HepG2 (cell line): Measurements from ENCODE around the gene DHX36. TPM values are rescaled to one million over a fixed set of nuclear protein-coding genes. Genes with fewer than 3 reads are reported as not detected.

ENCODE experiments used
- ATAC-seq: fragments of 200-7000 bp; cut with Tn5 transposase; 3 replicates; pipeline ENCODE4 v1.9.1; 2020; ENCODE audit warnings: mild to moderate bottlenecking, moderate library complexity
- BruUV-seq: library from RNA; stranded (reverse); fragments of 400-500 nt; replicated peaks from 2 replicates; lab custom pipeline; 2021; lab: Mats Ljungman, UMichigan
- CTCF ChIA-PET: fragments of 300-600 bp; formaldehyde crosslinking; extraction: SDS; loops from one replicate; lab custom pipeline; 2021; ENCODE audit warnings: low total read pairs, inconsistent platforms, low intra/inter-chr PET ratio; lab: Yijun Ruan, JAX
- POLR2A ChIA-PET: fragments of 350-600 bp; sonication (Branson Sonifier 250); formaldehyde crosslinking; loops from one replicate; lab custom pipeline; 2020; ENCODE audit warnings: antibody characterized with exemption, inconsistent platforms; lab: Yijun Ruan, JAX
- DNase-seq: peaks from one replicate; pipeline ENCODE4 v3.0.0-alpha.2; 2015; ENCODE audit warnings: low spot score
- FAIRE-seq: peaks from 3 replicates; lab custom pipeline; 2011; peaks lifted over from hg19 to GRCh38; lab: Jason Lieb, UNC
- H2AFZ ChIP-seq: one replicate; pipeline ENCODE4 v1.6.1; 2011; ENCODE audit warnings: low read length, inconsistent platforms
- H3K27ac ChIP-seq: fragments of 300-600 bp; 3 replicates; pipeline ENCODE4 v1.8.0; 2011; ENCODE audit warnings: mixed run types, mild to moderate bottlenecking, mixed read lengths, low read length, inconsistent platforms; ENCODE audit not compliant: insufficient read depth; ENCODE audit errors: extremely low read length
- H3K27me3 ChIP-seq, 2 experiments: fragments of 200-600 bp in 1 of 2; 2 replicates in 1 of 2; 3 replicates in 1 of 2; pipeline versions ENCODE4 v1.6.0 to v1.8.0; 2011; ENCODE audit warnings: low read length in 2 of 2, mild to moderate bottlenecking in 2 of 2, moderate library complexity in 2 of 2, inconsistent platforms in 1 of 2; ENCODE audit not compliant: insufficient read depth in 2 of 2, control insufficient read depth in 1 of 2
- H3K36me3 ChIP-seq, 2 experiments: fragments of 200-600 bp in 1 of 2; replicated peaks in 1 of 2; 2 replicates in 1 of 2; 3 replicates in 1 of 2; pipeline versions ENCODE4 v1.5.1 to v1.8.0; 2011; ENCODE audit warnings: low read length in 2 of 2, inconsistent platforms in 1 of 2; ENCODE audit not compliant: insufficient read depth in 2 of 2, control insufficient read depth in 1 of 2
- H3K4me1 ChIP-seq: 2 replicates; pipeline ENCODE4 v1.5.1; 2012; ENCODE audit warnings: low read length, inconsistent platforms; ENCODE audit not compliant: insufficient read depth
- H3K4me2 ChIP-seq: 2 replicates; pipeline ENCODE4 v1.6.0; 2011; ENCODE audit warnings: low read depth, low read length, inconsistent platforms
- H3K4me3 ChIP-seq, 3 experiments: fragments of 200-600 bp in 1 of 3; sonication (generic), shearing (Covaris generic) in 1 of 3; replicated peaks in 1 of 3; 2 replicates each; pipeline ENCODE4 v1.5.1; 2011 to 2016; ENCODE audit warnings: low read length in 3 of 3, inconsistent platforms in 2 of 3, low read depth in 2 of 3, mild to moderate bottlenecking in 2 of 3, control low read depth in 1 of 3, mixed read lengths in 1 of 3; ENCODE audit not compliant: insufficient read depth in 1 of 3
- H3K79me2 ChIP-seq: one replicate; pipeline ENCODE4 v1.6.1; 2011; ENCODE audit warnings: low read length, inconsistent platforms; ENCODE audit not compliant: insufficient read depth
- H3K9ac ChIP-seq: 2 replicates; pipeline ENCODE4 v1.6.0; 2011; ENCODE audit warnings: mild to moderate bottlenecking, low read depth, low read length, inconsistent platforms; ENCODE audit not compliant: insufficient read depth
- H3K9me3 ChIP-seq: 2 replicates; pipeline ENCODE4 v1.5.1; 2012; ENCODE audit warnings: mild to moderate bottlenecking, low read length
- H4K20me1 ChIP-seq: 2 replicates; pipeline ENCODE4 v1.6.0; 2011; ENCODE audit warnings: inconsistent platforms, mild to moderate bottlenecking, low read length, moderate library complexity; ENCODE audit not compliant: insufficient read depth
- ATF7 ChIP-seq, 2 experiments: fragments of 450-650 bp in 1 of 2; sonication (generic) in 1 of 2; formaldehyde crosslinking in 1 of 2; IDR thresholded peaks; 2 replicates each; pipeline versions ENCODE4 v1.4.0 to v1.6.1; 2016 to 2020; ENCODE audit warnings: antibody characterized with exemption in 1 of 2, mild to moderate bottlenecking in 1 of 2, missing genetic modification reagents in 1 of 2
- SP140L ChIP-seq: sonication (generic); formaldehyde crosslinking; IDR thresholded peaks from 2 replicates; pipeline ENCODE4 v1.4.0; 2020; ENCODE audit warnings: missing genetic modification reagents, borderline replicate concordance
- ZNF510 ChIP-seq: sonication (generic); formaldehyde crosslinking; IDR thresholded peaks from 2 replicates; pipeline ENCODE4 v1.4.0; 2020; ENCODE audit warnings: low read depth, mild to moderate bottlenecking, missing genetic modification reagents
- WGBS: methylation state at CpG from one replicate; pipeline ENCODE4 v1.1.6; 2017; ENCODE audit warnings: low lambda C conversion rate; 5-methylcytosine and 5-hydroxymethylcytosine counted together
- in situ Hi-C: cut with HindIII; loops from 2 replicates; pipeline ENCODE4 v1.10.0; 2017; ENCODE audit warnings: low pct_unique_long_range_greater_than_20kb; ENCODE audit not compliant: extremely low pct_ligation_motif_present
- intact Hi-C: fragments of 100-400 bp; cut with micrococcal nuclease; formaldehyde crosslinking; loops from one replicate; pipeline ENCODE4 v1.10.0; 2022; ENCODE audit not compliant: unreplicated experiment
- polyA plus RNA-seq, 8 experiments: library from polyadenylated mRNA; depleted of rRNA in 3 of 8; stranded (reverse) in 7 of 8; unstranded in 1 of 8; fragments of >200 nt; fragmentation: Illumina TruSeq in 4 of 8; extraction: Trizol in 4 of 8; gene quantifications; 2 replicates each; pipeline versions ENCODE4 v1.2.1 to v1.2.3, GENCODE V29; 2011 to 2016; ENCODE audit warnings: low read depth in 4 of 8, missing spikeins in 1 of 8, mixed read lengths in 1 of 8; ENCODE audit not compliant: insufficient read depth in 1 of 8
- total RNA-seq, 5 experiments: library from RNA; depleted of rRNA; stranded (reverse); fragments of >200 nt; fragmentation: Illumina TruSeq; extraction: Trizol; gene quantifications; 2 replicates each; pipeline ENCODE4 v1.2.3, GENCODE V29; 2016; ENCODE audit warnings: low read depth in 1 of 5

DHX36 gene
- total and polyA plus RNA-seq, 2 of the 13 experiments (the other 11 are each of a cell fraction or from before 2014, with no cell fraction given) = 30.3 to 44.2 TPM

- Histone ChIP-seq H3K4me1 (no peaks in the 10 kb centered on the region), H3K36me3 (no peaks in the 10 kb centered on the region), H2AFZ (no peak overlapping the region), H3K4me3 (no peak overlapping the region), H4K20me1 (no peaks in the 10 kb centered on the region), H3K9ac (no peak overlapping the region), H3K27me3 (no peaks in the 10 kb centered on the region), H3K9me3 (no peaks in the 10 kb centered on the region), H3K79me2 (no peaks in the 10 kb centered on the region), H3K4me2 (no peak overlapping the region), H3K27ac (no peak overlapping the region)
- BruUV-seq = no TSS peak
- intact Hi-C loops (no loop called here), in situ Hi-C loops (no loop called here)
- TF ChIP-seq ATF7 (IDR thresholded peaks at IDR 0.05) = peak; percentile 48; the same call in 1 of the 2 replicates
- TF ChIP-seq ATF7 (CRISPR knock-in tag; IDR thresholded peaks at IDR 0.05) = no peak
- no peak for TF ChIP-seq SP140L
- FAIRE-seq = no peak
- WGBS = 98% methylated on average over 1 of the region's 1 CpG
- ChIA-PET POLR2A (no interaction called here), CTCF (no interaction called here)
- ATAC-seq = no peak
- no peak for DNase-seq
Observed at GRCh38 chr3:154235330-154235729, 89.0 kb downstream of the DHX36 start.

- FAIRE-seq (no peak), DNase-seq (no peak), ATAC-seq (no peak; the same call in 2 of the 3 replicates)
- H3K9me3 ChIP-seq = no peaks in the 10 kb centered on the region
- no peaks in the 10 kb centered on the region for H4K20me1 ChIP-seq
- H3K4me2 ChIP-seq = no peak overlapping the region
- no peak for TF ChIP-seq ZNF510 (CRISPR knock-in tag)
- TF ChIP-seq, all 625 proteins: peak for 0
- no peaks in the 10 kb centered on the region; the same call in 1 of the 2 replicates for H3K4me1 ChIP-seq
- H3K27me3 ChIP-seq = no peaks in the 10 kb centered on the region
- in situ Hi-C loops (no loop called here), intact Hi-C loops (loop anchor here (10.0 kb wide), 1 partner anchor 104 kb away; the partner anchor contains the start of gene ARHGEF26)
- no peak overlapping the region for H2AFZ ChIP-seq
- no peaks in the 10 kb centered on the region for H3K79me2 ChIP-seq
- no peak overlapping the region for H3K27ac ChIP-seq
- BruUV-seq = no TSS peak
- no peak overlapping the region for H3K9ac ChIP-seq
- H3K36me3 ChIP-seq = no peaks in the 10 kb centered on the region
- 28% methylated on average over 2 of the region's 2 CpGs for WGBS
- ChIA-PET CTCF (no interaction called here), POLR2A (no interaction called here)
- no peak overlapping the region for H3K4me3 ChIP-seq
Observed at GRCh38 chr3:154229217-154229590, 95.1 kb downstream of the DHX36 start.
